ENCODE data around the gene LGMN. TPM values are rescaled to one million over a fixed set of nuclear protein-coding genes. Genes with fewer than 3 reads are reported as not detected.
"Not testable (repeated sequence)": the region's sequence is repeated elsewhere in the genome, so short reads cannot be mapped to it uniquely, and the experiment has no call there.

The LGMN gene
- polyA plus RNA-seq, 4 donors, result 117 to 139 (median 127) TPM

- no peak for DNase-seq (ENCODE audit: low read depth in 4 of 4, low spot score in 2 of 4)
These were observed 18.6 kb downstream of the LGMN start for GRCh38 chr14:92729634-92730358.

- no peak for DNase-seq (ENCODE audit: low read depth in 4 of 4, low spot score in 2 of 4)
These were observed 19.6 kb downstream of the LGMN start for GRCh38 chr14:92728759-92729364.

- no peak for DNase-seq (ENCODE audit: low read depth in 4 of 4, low spot score in 2 of 4)
These were observed 21.5 kb downstream of the LGMN start for GRCh38 chr14:92726933-92727262.

- DNase-seq (ENCODE audit: low read depth in 4 of 4, low spot score in 2 of 4), result no peak
These were observed 22.1 kb downstream of the LGMN start for GRCh38 chr14:92726135-92726932.

- DNase-seq (ENCODE audit: low read depth in 4 of 4, low spot score in 2 of 4), result no peak
These were observed 23.7 kb downstream of the LGMN start for GRCh38 chr14:92724516-92725340.

GRCh38 chr14:92719890-92720323 is 28.5 kb downstream of the LGMN start:
- DNase-seq (ENCODE audit: low read depth in 4 of 4, low spot score in 2 of 4), result no peak

GRCh38 chr14:92719421-92719820 is 29.0 kb downstream of the LGMN start:
- no peak for DNase-seq (ENCODE audit: low read depth in 4 of 4, low spot score in 2 of 4)

GRCh38 chr14:92718664-92719063 is 29.8 kb downstream of the LGMN start:
- no peak for DNase-seq (ENCODE audit: low read depth in 4 of 4, low spot score in 2 of 4)

- no peak for DNase-seq (ENCODE audit: low read depth in 4 of 4, low spot score in 2 of 4)
These were observed 30.8 kb downstream of the LGMN start for GRCh38 chr14:92717571-92718042.

GRCh38 chr14:92716131-92716530 is 32.3 kb downstream of the LGMN start:
- DNase-seq (ENCODE audit: low read depth in 4 of 4, low spot score in 2 of 4), result no peak

GRCh38 chr14:92714739-92715307 is 33.6 kb downstream of the LGMN start:
- not testable (repeated sequence) for DNase-seq (ENCODE audit: low read depth in 4 of 4, low spot score in 2 of 4)

- no peak for DNase-seq (ENCODE audit: low read depth in 4 of 4, low spot score in 2 of 4)
These were observed 35.8 kb downstream of the LGMN start for GRCh38 chr14:92712654-92713051.

- no peak for DNase-seq (ENCODE audit: low read depth in 4 of 4, low spot score in 2 of 4)
These were observed 36.3 kb downstream of the LGMN start for GRCh38 chr14:92711976-92712653.

GRCh38 chr14:92710001-92710341 is 38.5 kb downstream of the LGMN start:
- DNase-seq (ENCODE audit: low read depth in 4 of 4, low spot score in 2 of 4), result no peak

- no peak for DNase-seq (ENCODE audit: low read depth in 4 of 4, low spot score in 2 of 4)
These were observed 39.0 kb downstream of the LGMN start for GRCh38 chr14:92709340-92710000.

GRCh38 chr14:92706386-92706785 is 42.0 kb downstream of the LGMN start:
- DNase-seq (ENCODE audit: low read depth in 4 of 4, low spot score in 2 of 4), result no peak

GRCh38 chr14:92704821-92705220 is 43.6 kb downstream of the LGMN start:
- no peak for DNase-seq (ENCODE audit: low read depth in 4 of 4, low spot score in 2 of 4)

- no peak for DNase-seq (ENCODE audit: low read depth in 4 of 4, low spot score in 2 of 4)
These were observed 44.2 kb downstream of the LGMN start for GRCh38 chr14:92704036-92704804.

- DNase-seq (ENCODE audit: low read depth in 4 of 4, low spot score in 2 of 4), result no peak
These were observed 44.9 kb downstream of the LGMN start for GRCh38 chr14:92703516-92703915.
